DOHH2 (cell line): ENCODE data around the gene FAM107B.
"Not testable (repeated sequence)": the region's sequence is repeated elsewhere in the genome, so short reads cannot be mapped to it uniquely, and the experiment has no call there.

Source experiments
- H3F3A ChIP-seq: fragments of 200-600 bp; sonication (generic), shearing (Covaris generic); 2 replicates; pipeline ENCODE4 v1.6.0; 2016; ENCODE audit warnings: antibody characterized with exemption, mild to moderate bottlenecking; ENCODE audit not compliant: control insufficient read depth, insufficient read depth
- H3K27ac ChIP-seq: fragments of 200-600 bp; sonication (generic); 2 replicates; pipeline ENCODE4 v1.5.1; 2014; ENCODE audit warnings: low read depth, mild to moderate bottlenecking, low read length, moderate library complexity
- H3K27me3 ChIP-seq: fragments of 200-600 bp; sonication (generic); 2 replicates; pipeline ENCODE4 v1.6.1; 2014; ENCODE audit warnings: mild to moderate bottlenecking, low read length, mixed read lengths; ENCODE audit not compliant: control insufficient read depth
- H3K36me3 ChIP-seq: fragments of 200-600 bp; sonication (generic); 2 replicates; pipeline ENCODE4 v1.6.1; 2014; ENCODE audit warnings: mild to moderate bottlenecking, low read length, moderate library complexity, mixed read lengths; ENCODE audit not compliant: control insufficient read depth
- H3K4me1 ChIP-seq: fragments of 200-600 bp; sonication (generic); 2 replicates; pipeline ENCODE4 v1.6.1; 2014; ENCODE audit warnings: mild to moderate bottlenecking, low read length, mixed read lengths; ENCODE audit not compliant: control insufficient read depth
- H3K4me2 ChIP-seq: fragments of 200-600 bp; sonication (generic); 2 replicates; pipeline ENCODE4 v1.6.0; 2014; ENCODE audit warnings: mild to moderate bottlenecking, low read length, moderate library complexity
- H3K4me3 ChIP-seq: fragments of 200-600 bp; sonication (generic); 2 replicates; pipeline ENCODE4 v1.5.1; 2014; ENCODE audit warnings: mild to moderate bottlenecking, low read length, mixed read lengths
- H3K79me2 ChIP-seq: fragments of 200-600 bp; sonication (generic); 2 replicates; pipeline ENCODE4 v1.6.1; 2014; ENCODE audit warnings: mild to moderate bottlenecking, low read length, mixed read lengths; ENCODE audit not compliant: control insufficient read depth
- H3K9me2 ChIP-seq: fragments of 200-600 bp; sonication (generic); replicated peaks from 2 replicates; pipeline ENCODE4 v1.6.1; 2014; ENCODE audit warnings: mild to moderate bottlenecking, low read length, mixed read lengths; ENCODE audit not compliant: control insufficient read depth
- H3K9me3 ChIP-seq: fragments of 200-600 bp; sonication (generic); 2 replicates; pipeline ENCODE4 v1.6.1; 2014; ENCODE audit warnings: antibody characterized with exemption, low read length, mixed read lengths; ENCODE audit not compliant: control insufficient read depth, insufficient read depth
- H4K20me1 ChIP-seq: fragments of 200-600 bp; sonication (generic); 2 replicates; pipeline ENCODE4 v1.6.0; 2014; ENCODE audit warnings: low read depth, mild to moderate bottlenecking, antibody characterized with exemption, low read length, moderate library complexity; ENCODE audit not compliant: control insufficient read depth, insufficient read depth
- EZH2phosphoT487 ChIP-seq: fragments of 200-600 bp; sonication (generic); IDR thresholded peaks from 2 replicates; pipeline ENCODE4 v1.6.1; 2017; ENCODE audit warnings: borderline replicate concordance, mild to moderate bottlenecking, antibody characterized with exemption, low read length, moderate library complexity, mixed read lengths
- TF ChIP-seq, protein P1 (sequence below): fragments of 200-600 bp; sonication (generic); IDR thresholded peaks from one replicate; pipeline ENCODE4 v1.5.1; 2014; ENCODE audit warnings: antibody characterized with exemption, mild to moderate bottlenecking, low read depth, low read length; ENCODE audit not compliant: poor library complexity, severe bottlenecking

The FAM107B gene

DNA sequence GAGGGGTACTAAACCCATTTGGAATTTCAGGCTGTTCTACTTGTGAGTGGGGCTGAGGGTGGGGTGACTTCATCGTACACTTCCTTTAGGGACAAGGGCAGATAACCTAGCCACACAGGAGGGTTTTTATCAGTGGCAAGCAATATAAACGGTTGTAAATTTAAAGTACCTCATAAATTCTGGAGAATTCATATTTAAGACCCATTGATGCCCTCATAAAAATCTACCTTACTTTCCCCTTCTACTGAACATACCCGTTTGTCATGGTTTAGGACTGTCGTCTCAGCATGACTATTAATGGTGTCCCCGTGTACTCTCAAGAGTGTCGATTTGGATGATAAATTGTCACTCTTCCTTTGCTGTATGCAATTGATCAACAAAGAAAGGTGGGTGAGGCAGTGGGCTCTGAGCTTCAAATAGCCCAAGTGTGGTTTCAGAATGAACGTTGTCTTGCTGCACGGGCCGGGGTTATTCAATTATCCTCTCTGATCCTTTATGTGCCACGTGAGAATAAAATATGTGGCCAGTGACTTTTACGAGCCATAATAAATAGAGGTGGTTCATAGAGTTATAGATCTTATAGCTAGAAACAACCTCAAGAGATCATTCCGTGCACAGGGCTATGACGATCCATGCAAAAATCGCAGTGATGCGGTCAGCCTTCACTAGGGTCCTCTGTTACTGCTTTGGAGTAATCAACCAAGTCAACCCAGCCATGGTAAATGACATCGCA, 82.2 kb downstream of the FAM107B start:
- no peaks in the 10 kb centered on the region for H3K27me3 ChIP-seq
- H3K4me1 ChIP-seq: no peaks in the 10 kb centered on the region; the same call in 1 of the 2 replicates
- no peaks in the 10 kb centered on the region for H3K9me2 ChIP-seq
- no peak overlapping the region for H3K27ac ChIP-seq
- no peaks in the 10 kb centered on the region for H4K20me1 ChIP-seq
- no peaks in the 10 kb centered on the region for H3K36me3 ChIP-seq
- no peaks in the 10 kb centered on the region for H3K9me3 ChIP-seq
- H3F3A ChIP-seq: no peaks in the 10 kb centered on the region
- H3K4me3 ChIP-seq: no peak overlapping the region
- no peak overlapping the region for H3K4me2 ChIP-seq
- no peaks in the 10 kb centered on the region for H3K79me2 ChIP-seq
- no peak for TF ChIP-seq EZH2phosphoT487
- TF ChIP-seq, protein P1, sequence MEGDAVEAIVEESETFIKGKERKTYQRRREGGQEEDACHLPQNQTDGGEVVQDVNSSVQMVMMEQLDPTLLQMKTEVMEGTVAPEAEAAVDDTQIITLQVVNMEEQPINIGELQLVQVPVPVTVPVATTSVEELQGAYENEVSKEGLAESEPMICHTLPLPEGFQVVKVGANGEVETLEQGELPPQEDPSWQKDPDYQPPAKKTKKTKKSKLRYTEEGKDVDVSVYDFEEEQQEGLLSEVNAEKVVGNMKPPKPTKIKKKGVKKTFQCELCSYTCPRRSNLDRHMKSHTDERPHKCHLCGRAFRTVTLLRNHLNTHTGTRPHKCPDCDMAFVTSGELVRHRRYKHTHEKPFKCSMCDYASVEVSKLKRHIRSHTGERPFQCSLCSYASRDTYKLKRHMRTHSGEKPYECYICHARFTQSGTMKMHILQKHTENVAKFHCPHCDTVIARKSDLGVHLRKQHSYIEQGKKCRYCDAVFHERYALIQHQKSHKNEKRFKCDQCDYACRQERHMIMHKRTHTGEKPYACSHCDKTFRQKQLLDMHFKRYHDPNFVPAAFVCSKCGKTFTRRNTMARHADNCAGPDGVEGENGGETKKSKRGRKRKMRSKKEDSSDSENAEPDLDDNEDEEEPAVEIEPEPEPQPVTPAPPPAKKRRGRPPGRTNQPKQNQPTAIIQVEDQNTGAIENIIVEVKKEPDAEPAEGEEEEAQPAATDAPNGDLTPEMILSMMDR: no peak

DNA sequence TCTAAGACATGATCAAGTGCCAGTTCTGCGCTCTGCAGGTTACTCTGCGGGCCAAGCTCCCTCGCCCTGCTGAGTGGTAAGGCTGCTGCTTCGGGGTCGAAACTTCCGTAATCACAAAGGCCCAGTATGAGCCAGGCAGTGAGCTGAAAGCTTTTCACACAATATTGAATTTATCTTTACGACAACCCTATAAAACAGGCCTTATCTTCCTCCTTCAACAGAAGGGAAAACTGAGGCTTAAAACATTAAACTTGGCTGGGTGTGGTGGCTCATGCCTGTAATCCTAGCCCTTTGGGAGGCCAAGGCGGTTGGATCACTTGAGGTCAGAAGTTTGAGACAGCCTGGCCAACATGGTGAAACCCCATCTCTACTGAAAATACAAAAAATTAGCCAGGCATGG, 83.3 kb downstream of the FAM107B start:
- no peaks in the 10 kb centered on the region for H3K79me2 ChIP-seq
- no peaks in the 10 kb centered on the region for H4K20me1 ChIP-seq
- no peaks in the 10 kb centered on the region for H3K9me2 ChIP-seq
- TF ChIP-seq, protein P1: no peak
- TF ChIP-seq EZH2phosphoT487: no peak
- H3K27me3 ChIP-seq: no peaks in the 10 kb centered on the region
- no peaks in the 10 kb centered on the region for H3F3A ChIP-seq
- H3K9me3 ChIP-seq: no peaks in the 10 kb centered on the region
- H3K4me1 ChIP-seq: no peaks in the 10 kb centered on the region; the same call in 1 of the 2 replicates
- no peak overlapping the region for H3K4me2 ChIP-seq
- H3K27ac ChIP-seq: no peak overlapping the region
- H3K4me3 ChIP-seq: no peak overlapping the region
- no peaks in the 10 kb centered on the region for H3K36me3 ChIP-seq

DNA sequence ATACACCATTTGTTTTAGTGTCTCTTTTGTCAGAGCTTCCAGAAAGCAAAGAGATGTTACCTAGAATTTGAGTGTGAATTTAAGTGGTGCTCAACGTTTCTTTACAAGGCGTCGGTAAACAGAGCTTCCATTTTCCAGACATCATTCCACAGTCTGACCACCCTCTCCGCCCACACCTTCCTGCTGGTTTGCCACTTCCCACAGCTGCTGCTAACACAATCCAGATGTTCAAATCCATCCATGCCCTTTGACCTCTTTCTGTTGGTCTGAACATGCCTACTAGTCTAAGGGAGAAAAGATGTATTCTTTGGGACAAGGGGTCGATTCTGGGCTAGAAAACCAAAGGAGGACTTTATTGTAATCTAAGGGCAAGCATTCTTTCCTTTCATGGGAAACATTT, 86.1 kb downstream of the FAM107B start:
- Histone ChIP-seq H3K4me1 (no peaks in the 10 kb centered on the region; the same call in 1 of the 2 replicates), H3K27ac (no peak overlapping the region), H3K79me2 (no peaks in the 10 kb centered on the region), H3K4me3 (no peak overlapping the region), H3K36me3 (no peaks in the 10 kb centered on the region), H3K9me3 (no peaks in the 10 kb centered on the region), H4K20me1 (no peaks in the 10 kb centered on the region), H3K27me3 (no peaks in the 10 kb centered on the region), H3K9me2 (no peaks in the 10 kb centered on the region), H3K4me2 (no peak overlapping the region), H3F3A (no peaks in the 10 kb centered on the region)
- TF ChIP-seq, protein P1: no peak
- TF ChIP-seq EZH2phosphoT487: no peak

DNA sequence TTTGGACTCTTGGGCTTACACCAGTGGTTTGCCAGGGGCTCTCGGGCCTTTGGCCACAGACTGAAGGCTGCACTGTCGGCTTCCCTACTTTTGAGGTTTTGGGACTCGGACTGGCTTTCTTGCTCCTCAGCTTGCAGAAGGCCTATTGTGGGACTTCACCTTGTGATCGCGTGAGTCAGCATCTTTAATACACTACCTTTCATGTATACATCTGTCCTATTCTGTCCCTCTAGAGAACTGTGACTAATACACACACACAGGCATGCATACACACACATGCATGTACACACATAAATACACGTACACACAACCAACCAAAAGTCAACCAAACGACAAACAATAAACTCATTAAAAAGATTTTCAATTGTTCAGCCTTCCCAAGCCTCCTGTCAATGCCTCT, 86.5 kb downstream of the FAM107B start:
- not testable (repeated sequence) for H3K4me3 ChIP-seq, H3K27me3 ChIP-seq, H3F3A ChIP-seq, H3K27ac ChIP-seq, H3K4me2 ChIP-seq, H3K79me2 ChIP-seq, H4K20me1 ChIP-seq, H3K9me2 ChIP-seq, H3K4me1 ChIP-seq, H3K9me3 ChIP-seq, H3K36me3 ChIP-seq
